Prostate gland (tissue), 2 donors: ENCODE data around the gene VWA5B2.

Experiments
- POLR2A ChIP-seq: fragments of 450-650 bp; IDR thresholded peaks from one replicate; pipeline ENCODE4 v1.6.1; 2016; ENCODE audit warnings: antibody characterized with exemption, mild to moderate bottlenecking
- POLR2AphosphoS5 ChIP-seq: sonication (generic); formaldehyde crosslinking; IDR thresholded peaks from one replicate; pipeline ENCODE4 v1.6.1; 2017; ENCODE audit warnings: antibody characterized with exemption
- TF ChIP-seq, protein P1 (sequence below), 4 experiments: fragments of 200-600 bp in 2 of 4; fragments of 450-650 bp in 2 of 4; sonication (generic) in 2 of 4; IDR thresholded peaks; 1 replicate in 3 of 4; 2 replicates in 1 of 4; pipeline ENCODE4 v1.5.1; 2016 to 2019; ENCODE audit warnings: antibody characterized with exemption in 4 of 4, mild to moderate bottlenecking in 2 of 4, moderate library complexity in 2 of 4

DNA sequence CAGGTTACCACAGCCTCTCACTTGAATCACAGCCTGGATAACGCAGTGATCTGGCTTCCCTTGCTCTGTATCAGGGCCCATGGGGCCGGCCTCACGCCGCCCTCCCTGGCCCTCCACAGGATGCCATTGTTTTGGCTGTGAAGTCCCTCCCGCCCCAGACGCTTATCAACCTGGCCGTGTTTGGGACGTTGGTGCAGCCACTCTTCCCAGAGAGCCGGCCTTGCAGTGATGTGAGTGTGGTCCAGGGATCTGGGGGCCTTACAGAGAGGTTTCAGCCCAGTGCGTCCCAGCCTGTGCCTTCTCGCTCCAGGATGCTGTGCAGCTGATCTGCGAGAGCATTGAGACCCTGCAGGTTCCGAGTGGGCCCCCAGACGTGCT lies 6.6 kb downstream of the VWA5B2 start:
- TF ChIP-seq, protein P1, sequence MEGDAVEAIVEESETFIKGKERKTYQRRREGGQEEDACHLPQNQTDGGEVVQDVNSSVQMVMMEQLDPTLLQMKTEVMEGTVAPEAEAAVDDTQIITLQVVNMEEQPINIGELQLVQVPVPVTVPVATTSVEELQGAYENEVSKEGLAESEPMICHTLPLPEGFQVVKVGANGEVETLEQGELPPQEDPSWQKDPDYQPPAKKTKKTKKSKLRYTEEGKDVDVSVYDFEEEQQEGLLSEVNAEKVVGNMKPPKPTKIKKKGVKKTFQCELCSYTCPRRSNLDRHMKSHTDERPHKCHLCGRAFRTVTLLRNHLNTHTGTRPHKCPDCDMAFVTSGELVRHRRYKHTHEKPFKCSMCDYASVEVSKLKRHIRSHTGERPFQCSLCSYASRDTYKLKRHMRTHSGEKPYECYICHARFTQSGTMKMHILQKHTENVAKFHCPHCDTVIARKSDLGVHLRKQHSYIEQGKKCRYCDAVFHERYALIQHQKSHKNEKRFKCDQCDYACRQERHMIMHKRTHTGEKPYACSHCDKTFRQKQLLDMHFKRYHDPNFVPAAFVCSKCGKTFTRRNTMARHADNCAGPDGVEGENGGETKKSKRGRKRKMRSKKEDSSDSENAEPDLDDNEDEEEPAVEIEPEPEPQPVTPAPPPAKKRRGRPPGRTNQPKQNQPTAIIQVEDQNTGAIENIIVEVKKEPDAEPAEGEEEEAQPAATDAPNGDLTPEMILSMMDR (IDR thresholded peaks at IDR 0.05): no peak
- TF ChIP-seq POLR2AphosphoS5 (no peak), POLR2A (no peak)
